Effector memory CD8-positive, alpha-beta T cell (primary cell): Measurements from ENCODE around the gene KLHL21.

Experiments used
- ATAC-seq: fragments of 150-1000 bp; cut with Tn5 transposase; replicated peaks from 2 replicates; pipeline ENCODE4 v1.10.0; 2021; ENCODE audit warnings: mild to moderate bottlenecking, moderate library complexity
- DNase-seq, 3 experiments: peaks; one replicate each; pipeline ENCODE4 v3.0.0; 2021
- H3K27ac Mint-ChIP-seq, 2 donors: one replicate each; pipeline ENCODE4 v1.8.0; 2022; ENCODE audit warnings: mild to moderate bottlenecking in 2 of 2, mixed read lengths in 2 of 2, moderate library complexity in 2 of 2
- H3K27me3 Mint-ChIP-seq, 2 donors: one replicate each; pipeline ENCODE4 v1.8.0; 2022; ENCODE audit warnings: mixed read lengths in 2 of 2
- H3K36me3 Mint-ChIP-seq: one replicate; pipeline ENCODE4 v1.8.0; 2022; ENCODE audit warnings: mild to moderate bottlenecking, moderate library complexity, mixed read lengths; ENCODE audit not compliant: insufficient read depth
- H3K4me1 Mint-ChIP-seq, 2 donors: one replicate each; pipeline ENCODE4 v1.8.0; 2022; ENCODE audit warnings: low read depth in 2 of 2, mixed read lengths in 2 of 2
- H3K4me3 Mint-ChIP-seq, 2 donors: one replicate each; pipeline ENCODE4 v1.8.0; 2022; ENCODE audit warnings: mild to moderate bottlenecking in 2 of 2, mixed read lengths in 2 of 2, moderate library complexity in 2 of 2
- H3K9me3 Mint-ChIP-seq, 2 donors: one replicate each; pipeline ENCODE4 v1.8.0; 2022; ENCODE audit warnings: mixed read lengths in 2 of 2

The KLHL21 gene

GRCh38 chr1:6554907-6555778 lies 47.5 kb downstream of the KLHL21 start, which contains the start of gene TAS1R1:
TAS1R1 (plus strand) TSS chr1:6555307; CDS start chr1:6555374, 67 bp downstream.
- H3K36me3 Mint-ChIP-seq, result peaks cover 22% of the 10 kb centered on the region
- ATAC-seq (no peak), DNase-seq (no peak)
- peak within 1 kb of the TSS; percentile 81 to 82 for H3K4me3 Mint-ChIP-seq
- H3K4me1 Mint-ChIP-seq, result peaks cover 3 to 7% of the 10 kb centered on the region in 2 donors
- peak within 1 kb of the TSS in 1 of 2 donors; percentile 62 for H3K27ac Mint-ChIP-seq
- no peaks in the 10 kb centered on the region for H3K27me3 Mint-ChIP-seq
- H3K9me3 Mint-ChIP-seq, result no peaks in the 10 kb centered on the region

GRCh38 chr1:6554031-6554906 lies 48.4 kb downstream of the KLHL21 start, which contains the start of gene NOL9:
NOL9 (minus strand) TSS chr1:6554513; CDS start chr1:6554502, 11 bp downstream.
- Mint-ChIP-seq H3K4me3 (peak within 1 kb of the TSS; percentile 81 to 82), H3K4me1 (peaks cover 3 to 7% of the 10 kb centered on the region in 2 donors), H3K27me3 (no peaks in the 10 kb centered on the region), H3K9me3 (no peaks in the 10 kb centered on the region), H3K27ac (peak within 1 kb of the TSS; percentile 67 to 90), H3K36me3 (peaks cover 29% of the 10 kb centered on the region)
- ATAC-seq (peak; percentile 98), DNase-seq (peak; percentile 92 to 95 (median 94))

DNA sequence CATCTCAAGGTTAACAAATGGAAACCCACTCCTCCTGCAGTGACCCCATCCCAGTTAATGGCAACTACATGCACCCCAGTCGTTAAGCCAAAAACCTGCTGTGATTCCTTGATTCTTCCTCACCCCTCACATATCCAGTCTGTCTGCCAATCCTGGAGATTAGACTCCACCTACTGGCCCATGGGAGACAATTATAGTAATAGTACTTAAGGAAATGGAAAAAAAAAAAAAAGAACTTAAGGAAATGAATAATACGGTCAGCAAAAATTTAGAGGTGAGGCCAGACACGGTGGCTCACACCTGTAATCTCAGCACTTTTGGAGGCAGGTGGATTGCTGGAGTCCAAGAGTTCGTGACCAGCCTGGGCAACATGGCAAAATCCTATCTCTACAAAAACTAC lies 55.4 kb downstream of the KLHL21 start:
- DNase-seq, result no peak
- peaks cover 14 to 16% of the 10 kb centered on the region in 2 donors for H3K4me1 Mint-ChIP-seq
- H3K9me3 Mint-ChIP-seq, result no peaks in the 10 kb centered on the region
- H3K4me3 Mint-ChIP-seq, result no peak overlapping the region
- peaks cover 77% of the 10 kb centered on the region for H3K36me3 Mint-ChIP-seq
- H3K27ac Mint-ChIP-seq, result peak overlapping the region in 1 of 2 donors; percentile 53
- H3K27me3 Mint-ChIP-seq, result no peaks in the 10 kb centered on the region
- ATAC-seq, result no peak

DNA sequence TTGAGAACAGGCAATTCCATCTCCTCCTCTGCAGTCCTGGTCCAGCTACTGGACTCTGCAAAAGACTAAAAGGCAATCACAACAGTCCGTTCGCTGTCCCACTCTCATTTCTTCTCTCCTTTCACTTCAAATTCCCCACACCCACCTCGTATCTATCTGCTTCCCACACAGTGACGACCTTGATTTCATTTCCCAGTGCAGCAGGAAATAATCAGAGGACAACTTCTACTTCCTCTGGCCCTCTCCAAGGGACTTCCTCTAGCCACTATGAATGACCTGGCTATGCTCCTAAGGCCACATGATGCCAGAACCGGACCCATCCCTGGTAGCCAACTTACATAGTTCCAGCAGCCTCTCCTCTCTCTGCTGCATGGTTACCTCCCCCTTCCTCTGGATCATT lies 56.3 kb downstream of the KLHL21 start:
- DNase-seq (no peak), ATAC-seq (no peak)
- Mint-ChIP-seq H3K4me3 (no peak overlapping the region), H3K27me3 (no peaks in the 10 kb centered on the region), H3K27ac (peak overlapping the region; percentile 53 to 62), H3K9me3 (no peaks in the 10 kb centered on the region), H3K36me3 (peaks cover 79% of the 10 kb centered on the region), H3K4me1 (peaks cover 13 to 16% of the 10 kb centered on the region in 2 donors)

- peaks cover 77% of the 10 kb centered on the region for H3K36me3 Mint-ChIP-seq
- ATAC-seq, result no peak
- no peaks in the 10 kb centered on the region for H3K27me3 Mint-ChIP-seq
- peak overlapping the region in 1 of 2 donors; percentile 84 for H3K27ac Mint-ChIP-seq
- peak overlapping the region in 1 of 2 donors; percentile 36 for H3K4me3 Mint-ChIP-seq
- peaks cover 13 to 16% of the 10 kb centered on the region in 2 donors for H3K4me1 Mint-ChIP-seq
- no peak for DNase-seq
- H3K9me3 Mint-ChIP-seq, result no peaks in the 10 kb centered on the region
Observed at GRCh38 chr1:6545276-6546112, 57.2 kb downstream of the KLHL21 start.

- no peak overlapping the region for H3K4me3 Mint-ChIP-seq
- H3K36me3 Mint-ChIP-seq, result peaks cover 75% of the 10 kb centered on the region
- peaks cover 13 to 16% of the 10 kb centered on the region in 2 donors for H3K4me1 Mint-ChIP-seq
- DNase-seq, result no peak
- no peaks in the 10 kb centered on the region for H3K9me3 Mint-ChIP-seq
- no peaks in the 10 kb centered on the region for H3K27me3 Mint-ChIP-seq
- ATAC-seq, result no peak
- H3K27ac Mint-ChIP-seq, result peak overlapping the region in 1 of 2 donors; percentile 84
Observed at GRCh38 chr1:6544831-6545230, 57.8 kb downstream of the KLHL21 start.
